ENCODE data around the gene MYO1E. TPM values are rescaled to one million over a fixed set of nuclear protein-coding genes. Genes with fewer than 3 reads are reported as not detected.

The MYO1E gene
- total RNA-seq, 1 donor from 2014 or later, result 36.4 TPM

DNA sequence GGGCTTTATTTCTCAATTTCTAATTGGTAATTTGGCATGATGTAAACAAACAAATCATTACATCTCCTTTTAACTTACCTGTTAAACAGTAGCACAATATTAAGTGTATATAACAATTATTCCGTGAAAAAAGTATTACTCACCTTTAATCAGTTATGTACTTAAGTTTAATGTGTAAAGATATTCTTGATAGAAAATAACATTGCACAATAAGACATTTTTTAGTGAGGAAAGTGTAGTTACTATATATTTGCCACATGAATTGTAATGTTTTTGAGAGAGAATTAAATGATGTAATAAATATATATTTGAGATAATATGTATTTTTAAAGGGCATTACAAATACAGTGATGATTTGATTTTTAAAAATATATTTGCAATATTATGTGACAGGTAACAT lies 278.6 kb downstream of the MYO1E start:
- intact Hi-C loops (cut with micrococcal nuclease), result no loop called here
- no peak for ATAC-seq
- no peak for DNase-seq

DNA sequence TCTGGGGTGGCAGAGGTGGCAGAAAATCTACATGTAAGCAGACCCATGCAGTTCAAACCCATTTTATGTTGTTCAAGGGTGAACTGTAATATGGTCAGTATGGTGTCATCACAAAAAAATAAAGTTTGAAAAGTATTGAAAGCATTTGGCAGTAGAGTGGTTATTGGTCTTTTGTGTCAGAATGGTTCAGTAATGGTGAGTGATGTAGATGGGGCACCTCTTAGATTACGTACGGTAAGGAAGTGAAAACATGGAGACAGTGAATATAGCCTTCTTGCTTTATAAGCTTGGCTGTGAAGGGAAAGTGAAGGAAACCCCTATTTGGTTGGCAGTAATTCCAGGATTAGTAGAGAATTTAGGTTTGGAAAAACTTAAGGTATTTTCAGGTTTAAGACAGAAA lies 284.9 kb downstream of the MYO1E start:
- DNase-seq (no peak), ATAC-seq (no peak)
- intact Hi-C loops (cut with micrococcal nuclease), result no loop called here

Small RNA genes within 50 kb of the gene (microRNA-seq; reads per million reads assigned to microRNA genes)
- gene MIR2116 (ENCODE audit: borderline number of aligned reads), result not detected

Other genes starting within 250 kb of the MYO1E start
- gene LDHAL6B, start 166.0 kb downstream of the MYO1E start, total RNA-seq, result not detected
- 11.0 TPM for gene FAM81A, start 65.3 kb upstream of the MYO1E start, total RNA-seq
- not detected for gene GCNT3, start 238.9 kb upstream of the MYO1E start, total RNA-seq